GM23248 (cell line): ENCODE results near the gene MPZL3. TPM values are rescaled to one million over a fixed set of nuclear protein-coding genes. Genes with fewer than 3 reads are reported as not detected.
"Not testable (repeated sequence)": the region's sequence is repeated elsewhere in the genome, so short reads cannot be mapped to it uniquely, and the experiment has no call there.

Experiments used
- DNase-seq: peaks from one replicate; pipeline ENCODE4 v3.0.0-alpha.2; 2015
- H2AFZ ChIP-seq: fragments of 200-600 bp; sonication (generic); 2 replicates; pipeline ENCODE4 v1.6.1; 2016; ENCODE audit warnings: antibody characterized with exemption
- H3F3A ChIP-seq: fragments of 200-600 bp; sonication (generic); 2 replicates; pipeline ENCODE4 v1.6.1; 2016; ENCODE audit warnings: mild to moderate bottlenecking, antibody characterized with exemption, mixed run types; ENCODE audit not compliant: insufficient read depth
- H3K27ac ChIP-seq: fragments of 200-600 bp; sonication (generic); 2 replicates; pipeline ENCODE4 v1.5.1; 2016; ENCODE audit warnings: mild to moderate bottlenecking
- H3K27me3 ChIP-seq: fragments of 200-600 bp; sonication (generic); replicated peaks from 2 replicates; pipeline ENCODE4 v1.6.1; 2016; ENCODE audit warnings: mild to moderate bottlenecking; ENCODE audit not compliant: insufficient read depth
- H3K36me3 ChIP-seq: fragments of 200-600 bp; sonication (generic); 2 replicates; pipeline ENCODE4 v1.6.1; 2016; ENCODE audit warnings: low read depth, mild to moderate bottlenecking
- H3K4me1 ChIP-seq: fragments of 200-600 bp; sonication (generic); 2 replicates; pipeline ENCODE4 v1.6.1; 2016; ENCODE audit warnings: mild to moderate bottlenecking; ENCODE audit not compliant: insufficient read depth
- H3K4me2 ChIP-seq: fragments of 200-600 bp; sonication (generic); one replicate; pipeline ENCODE4 v1.6.1; 2016; ENCODE audit warnings: mild to moderate bottlenecking; ENCODE audit not compliant: unreplicated experiment
- H3K4me3 ChIP-seq: fragments of 200-600 bp; sonication (generic); 2 replicates; pipeline ENCODE4 v1.5.1; 2016; ENCODE audit warnings: mild to moderate bottlenecking
- H3K79me2 ChIP-seq: fragments of 200-600 bp; sonication (generic); 2 replicates; pipeline ENCODE4 v1.6.1; 2016; ENCODE audit warnings: mild to moderate bottlenecking; ENCODE audit not compliant: insufficient read depth
- H3K9ac ChIP-seq: fragments of 200-600 bp; sonication (generic); 2 replicates; pipeline ENCODE4 v1.6.1; 2016; ENCODE audit warnings: mild to moderate bottlenecking
- H3K9me2 ChIP-seq: fragments of 200-600 bp; sonication (generic); 2 replicates; pipeline ENCODE4 v1.6.1; 2016; ENCODE audit warnings: mixed run types, mild to moderate bottlenecking, moderate library complexity; ENCODE audit not compliant: insufficient read depth
- H3K9me3 ChIP-seq: fragments of 200-600 bp; sonication (generic); one replicate; pipeline ENCODE4 v1.6.1; 2017; ENCODE audit warnings: low read depth
- H4K20me1 ChIP-seq: fragments of 200-600 bp; sonication (generic); 2 replicates; pipeline ENCODE4 v1.6.0; 2016; ENCODE audit not compliant: insufficient read depth
- EZH2 ChIP-seq: fragments of 200-600 bp; sonication (generic); IDR thresholded peaks from 2 replicates; pipeline ENCODE4 v1.6.1; 2018; ENCODE audit warnings: antibody characterized with exemption, mild to moderate bottlenecking; ENCODE audit not compliant: insufficient read depth, poor library complexity, severe bottlenecking
- EZH2phosphoT487 ChIP-seq: fragments of 200-600 bp; sonication (generic); IDR thresholded peaks from 2 replicates; pipeline ENCODE4 v1.6.1; 2018; ENCODE audit warnings: antibody characterized with exemption, moderate library complexity, mild to moderate bottlenecking, low read depth; ENCODE audit not compliant: insufficient read depth
- WGBS, 2 experiments: methylation state at CpG; one replicate each; pipeline ENCODE4 v1.1.6; 2015 to 2017; ENCODE audit warnings: low lambda C conversion rate in 2 of 2, low coverage in 1 of 2; ENCODE audit errors: missing lambda C conversion rate in 2 of 2; 5-methylcytosine and 5-hydroxymethylcytosine counted together
- in situ Hi-C: fragments of 300-500 bp; cut with MboI; formaldehyde crosslinking; loops from 2 replicates; pipeline ENCODE4 v1.15.0; 2020
- polyA plus RNA-seq: library from polyadenylated mRNA; unstranded; fragments of >200 nt; fragmentation: Nextera tagmentation; extraction: Ambion mirVana; gene quantifications from 2 replicates; pipeline ENCODE4 v1.2.1, GENCODE V29; 2016
- total RNA-seq: library from RNA; depleted of rRNA; stranded (reverse); fragments of >200 nt; shearing (Covaris generic); gene quantifications from 2 replicates; pipeline ENCODE4 v1.2.3, GENCODE V29; 2014

MPZL3 gene
- total and polyA plus RNA-seq, 2 experiments from 2014 or later, result 0.78 to 1.3 TPM

DNA sequence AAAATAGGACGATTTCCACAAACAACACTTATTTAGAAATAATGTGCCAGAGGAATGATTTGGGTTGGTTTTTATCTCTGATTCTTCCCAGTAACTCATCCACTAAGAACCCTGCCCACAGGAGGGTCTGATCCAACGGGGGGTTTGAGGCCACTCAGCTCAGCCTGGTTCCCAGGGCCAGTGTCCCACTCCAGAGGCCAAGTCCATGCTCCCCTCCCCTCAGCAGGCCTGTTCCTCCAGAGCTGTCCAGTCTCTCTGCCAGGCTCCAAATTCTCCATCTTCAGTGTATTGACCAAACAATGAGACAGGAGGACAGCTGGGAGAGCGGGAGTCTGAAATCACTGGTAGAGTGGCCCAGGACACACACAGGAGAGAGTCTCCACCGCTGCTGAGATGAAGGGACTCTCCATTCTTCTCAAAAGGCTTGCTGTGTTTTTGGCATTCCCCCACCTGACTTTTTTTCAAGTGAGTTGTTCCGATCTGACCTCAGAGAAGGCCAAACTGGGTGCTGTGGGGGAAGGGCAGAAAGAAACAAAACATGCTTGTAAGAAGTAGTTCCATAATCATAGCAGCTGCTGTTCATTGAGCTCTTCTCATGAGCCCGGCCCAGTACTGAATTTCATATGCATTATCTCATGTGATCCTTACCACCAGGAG is 58.1 kb downstream of the MPZL3 start:
- no peaks in the 10 kb centered on the region for H4K20me1 ChIP-seq
- in situ Hi-C loops, result loop anchor here (10.0 kb wide), 1 partner anchor 151 kb away; the partner anchor contains the start of genes CD3D and CD3G
- 64 to 71% methylated on average over 6 of the region's 6 CpGs for WGBS, 2 experiments

DNA sequence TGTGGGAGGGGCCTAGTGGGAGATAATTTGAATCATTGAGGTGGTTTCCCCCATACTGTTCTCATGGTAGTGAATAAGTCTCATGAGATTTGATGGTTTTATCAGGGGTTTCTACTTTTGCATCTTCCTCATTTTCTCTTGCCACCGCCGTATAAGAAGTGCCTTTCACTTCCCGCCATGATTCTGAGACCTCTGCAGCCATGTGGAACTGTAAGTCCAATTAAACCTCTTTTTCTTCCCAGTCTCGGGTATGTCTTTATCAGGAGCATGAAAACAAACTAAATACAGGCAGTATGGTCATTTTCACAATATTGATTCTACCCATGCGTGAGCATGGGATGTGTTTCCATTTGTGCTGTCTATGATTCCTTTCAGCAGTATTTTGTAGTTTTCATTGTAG is 59.3 kb downstream of the MPZL3 start:
- not testable (repeated sequence) for H3F3A ChIP-seq, H3K9ac ChIP-seq, H3K4me1 ChIP-seq, H3K79me2 ChIP-seq, H3K9me2 ChIP-seq, H2AFZ ChIP-seq, H3K4me2 ChIP-seq, H3K9me3 ChIP-seq, H3K4me3 ChIP-seq, H3K27ac ChIP-seq, H4K20me1 ChIP-seq, DNase-seq, H3K36me3 ChIP-seq
- H3K27me3 ChIP-seq, result peaks cover 14% of the 10 kb centered on the region
- in situ Hi-C loops, result loop anchor here (10.0 kb wide), 1 partner anchor 152 kb away; the partner anchor contains the start of genes CD3D and CD3G
- 75 to 79% methylated on average over 5 of the region's 5 CpGs for WGBS, 2 experiments

More for the DNA sequence above, 58.1 kb downstream of the MPZL3 start:
- H3K4me1 ChIP-seq, result peaks cover 4% of the 10 kb centered on the region
- no peaks in the 10 kb centered on the region for H3K9me3 ChIP-seq
- no peaks in the 10 kb centered on the region for H3K36me3 ChIP-seq
- no peak overlapping the region for H3K9ac ChIP-seq
- no peak overlapping the region for H2AFZ ChIP-seq
- TF ChIP-seq EZH2, result no peak
- no peak for TF ChIP-seq EZH2phosphoT487
- no peaks in the 10 kb centered on the region for H3K79me2 ChIP-seq
- H3K4me2 ChIP-seq, result no peak overlapping the region
- H3K27ac ChIP-seq, result no peak overlapping the region
- H3K9me2 ChIP-seq, result no peaks in the 10 kb centered on the region
- H3K4me3 ChIP-seq, result no peak overlapping the region
- DNase-seq, result no peak
- H3F3A ChIP-seq, result peaks cover 7% of the 10 kb centered on the region; the same call in 1 of the 2 replicates
- peaks cover 14% of the 10 kb centered on the region for H3K27me3 ChIP-seq

DNA sequence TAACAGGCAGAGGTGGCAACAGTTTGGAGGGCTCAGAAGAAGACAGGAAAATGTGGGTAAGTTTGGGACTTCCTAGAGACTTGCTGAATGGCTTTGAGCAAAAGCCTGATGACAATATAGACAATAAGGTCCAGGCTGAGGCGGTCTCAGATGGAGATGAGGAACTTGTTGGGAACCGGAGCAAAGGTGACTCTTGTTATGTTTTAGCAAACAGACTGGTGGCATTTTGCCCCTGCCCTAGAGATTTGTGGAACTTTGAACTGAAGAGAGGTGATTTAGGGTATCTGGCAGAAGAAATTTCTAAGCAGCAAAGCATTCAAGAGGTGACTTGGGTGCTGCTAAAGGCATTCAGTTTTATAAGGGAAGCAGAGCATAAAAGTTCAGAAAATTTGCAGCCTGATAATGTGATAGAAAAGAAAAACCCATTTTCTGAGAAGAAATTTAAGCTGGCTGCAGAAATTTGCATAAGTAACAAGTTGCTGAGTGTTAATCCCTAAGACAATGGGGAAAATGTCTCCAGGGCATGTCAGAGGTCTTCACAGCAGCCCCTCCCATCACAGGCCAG is 61.1 kb downstream of the MPZL3 start:
- H2AFZ ChIP-seq, H3K4me1 ChIP-seq, H3K4me2 ChIP-seq, H3K27me3 ChIP-seq, H3K79me2 ChIP-seq, H3K9ac ChIP-seq, H3F3A ChIP-seq, H3K9me3 ChIP-seq, DNase-seq, H3K9me2 ChIP-seq, H3K4me3 ChIP-seq, H3K27ac ChIP-seq, H4K20me1 ChIP-seq, H3K36me3 ChIP-seq: not testable (repeated sequence)
- WGBS, 2 experiments, result 84 to 88% methylated on average over 2 of the region's 2 CpGs
- in situ Hi-C loops, result loop anchor here (10.0 kb wide), 1 partner anchor 154 kb away; the partner anchor contains the start of genes CD3D and CD3G

DNA sequence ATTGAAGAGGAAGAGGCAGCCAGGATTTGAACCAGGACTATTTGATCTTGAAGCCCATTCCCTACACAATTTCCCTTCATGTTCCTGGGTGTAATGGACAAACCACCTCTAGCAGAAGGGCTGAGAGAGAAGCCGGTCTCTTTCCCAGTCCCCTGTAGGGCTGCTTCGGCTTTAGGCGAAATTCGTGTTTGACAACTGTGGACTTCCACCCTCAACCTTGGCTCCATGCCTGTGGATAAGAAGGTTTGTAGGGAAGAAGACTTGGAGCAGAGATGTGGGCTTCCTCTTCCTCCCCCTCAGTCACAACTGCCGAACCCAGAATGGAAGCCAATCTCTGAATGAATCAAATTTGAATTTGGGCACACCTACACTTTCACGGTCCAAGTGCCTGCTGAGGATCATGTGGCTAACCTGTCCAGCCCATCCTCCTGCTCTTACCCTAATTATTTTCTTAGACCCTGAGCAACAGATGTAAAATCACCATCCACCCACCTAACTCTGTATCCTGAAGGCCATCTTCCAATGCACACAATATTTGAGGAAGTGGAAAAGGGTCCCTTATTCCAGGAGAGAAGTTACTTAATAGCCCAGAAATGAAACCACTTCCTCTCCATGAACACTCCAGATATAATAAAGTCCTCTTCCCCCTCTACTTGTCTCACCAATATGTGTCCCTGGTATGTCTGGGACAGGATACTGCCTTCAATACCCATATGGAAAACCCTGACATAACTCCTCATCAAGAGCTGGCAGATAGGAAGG is 65.6 kb downstream of the MPZL3 start:
- in situ Hi-C loops, result no loop called here
- WGBS, 2 experiments, result 72 to 77% methylated on average over 6 of the region's 6 CpGs
- TF ChIP-seq EZH2phosphoT487, result no peak
- TF ChIP-seq EZH2, result no peak
- DNase-seq, result no peak
- no peaks in the 10 kb centered on the region for H3F3A ChIP-seq
- H3K9me3 ChIP-seq, result no peaks in the 10 kb centered on the region
- no peaks in the 10 kb centered on the region for H4K20me1 ChIP-seq
- H3K9me2 ChIP-seq, result no peaks in the 10 kb centered on the region
- H3K27ac ChIP-seq, result no peak overlapping the region
- no peak overlapping the region for H3K4me3 ChIP-seq
- H3K4me2 ChIP-seq, result no peak overlapping the region
- H3K36me3 ChIP-seq, result no peaks in the 10 kb centered on the region
- no peak overlapping the region for H2AFZ ChIP-seq
- no peaks in the 10 kb centered on the region for H3K4me1 ChIP-seq
- H3K9ac ChIP-seq, result no peak overlapping the region
- peaks cover 24% of the 10 kb centered on the region for H3K27me3 ChIP-seq
- H3K79me2 ChIP-seq, result no peaks in the 10 kb centered on the region
